ENCODE results near the gene DOK5.
"Not testable (repeated sequence)": the region's sequence is repeated elsewhere in the genome, so short reads cannot be mapped to it uniquely, and the experiment has no call there.

Gene DOK5

GRCh38 chr20:54433636-54434035 lies 41.8 kb upstream of the DOK5 start:
- H2BK12ac ChIP-seq (ENCODE audit: low read length) = no peak overlapping the region
- no peaks in the 10 kb centered on the region for H3K36me3 ChIP-seq (replicated peaks in 1 of 2; ENCODE audit: control insufficient read depth in 2 of 2, insufficient read depth in 2 of 2, low read length in 2 of 2)
- no peak overlapping the region for H2BK120ac ChIP-seq (ENCODE audit: low read depth, low read length)
- H3K27ac ChIP-seq (replicated peaks; ENCODE audit: low read length) = no peak overlapping the region
- no peak overlapping the region for H3K4me3 ChIP-seq (ENCODE audit: low read length in 2 of 2)
- no peaks in the 10 kb centered on the region for H3K9me3 ChIP-seq (replicated peaks in 1 of 2; ENCODE audit: control insufficient read depth in 2 of 2, insufficient read depth in 1 of 2, low read depth in 1 of 2, low read length in 2 of 2)
- no peak overlapping the region for H3K9ac ChIP-seq (ENCODE audit: low read depth, low read length, poor library complexity)
- DNase-seq (ENCODE audit: low spot score) = no peak
- H2AFZ ChIP-seq (ENCODE audit: low read length) = no peak overlapping the region
- no peak overlapping the region for H3K14ac ChIP-seq (ENCODE audit: low read length)
- WGBS, 2 donors (ENCODE audit: extremely low coverage in 2 of 2, insufficient read length in 2 of 2, insufficient replicate concordance in 1 of 2) = no CpG with 5 or more reads among the region's 9 CpGs
- no peaks in the 10 kb centered on the region for H3K79me1 ChIP-seq (ENCODE audit: low read depth, low read length)
- no peak overlapping the region for H4K91ac ChIP-seq (ENCODE audit: low read depth, low read length, poor library complexity)
- no peaks in the 10 kb centered on the region for H3K27me3 ChIP-seq (ENCODE audit: control insufficient read depth in 3 of 3, insufficient read depth in 3 of 3, low read depth in 1 of 3, low read length in 3 of 3)
- H2BK15ac ChIP-seq (ENCODE audit: low read length) = no peak overlapping the region
- no peak overlapping the region for H3K4ac ChIP-seq (ENCODE audit: low read length)
- H3K4me2 ChIP-seq (ENCODE audit: insufficient read depth, low read length, poor library complexity, severe bottlenecking) = no peak overlapping the region
- peaks cover 0 to 1% of the 10 kb centered on the region in 2 donors for H3K4me1 ChIP-seq (ENCODE audit: control insufficient read depth in 2 of 2, insufficient read depth in 1 of 2, low read depth in 1 of 2, low read length in 2 of 2)
- H2AK5ac ChIP-seq (ENCODE audit: low read depth, low read length) = no peak overlapping the region
- H2BK5ac ChIP-seq (ENCODE audit: low read length) = no peak overlapping the region
- no peak overlapping the region for H3K18ac ChIP-seq (ENCODE audit: low read length)
- no peak overlapping the region for H4K8ac ChIP-seq (ENCODE audit: low read depth, low read length)
- no peak overlapping the region for H3K23ac ChIP-seq (ENCODE audit: low read depth, low read length, poor library complexity)

DNA sequence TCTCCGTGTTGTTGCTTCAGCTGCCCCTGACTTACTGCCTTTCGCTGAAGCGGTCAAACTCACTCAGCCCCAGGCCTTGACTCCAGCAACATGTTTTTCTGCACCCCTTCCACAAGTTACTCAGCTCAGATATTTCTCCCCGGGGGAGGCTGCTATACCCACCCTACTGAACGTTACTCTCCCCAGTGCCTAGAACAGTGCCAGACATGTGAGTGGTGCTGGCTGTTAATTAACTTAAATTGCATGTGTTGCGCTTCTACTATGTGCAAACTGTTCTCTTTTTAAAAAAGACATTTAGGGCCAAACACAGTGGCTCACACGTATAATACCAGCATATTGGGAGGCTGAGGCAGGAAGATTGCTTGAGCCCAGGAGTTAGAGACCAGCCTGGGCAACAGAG lies 41.2 kb upstream of the DOK5 start:
- no CpG with 5 or more reads among the region's 7 CpGs for WGBS, 2 donors (ENCODE audit: extremely low coverage in 2 of 2, insufficient read length in 2 of 2, insufficient replicate concordance in 1 of 2)

GRCh38 chr20:54435015-54435414 lies 40.4 kb upstream of the DOK5 start:
- no peak overlapping the region for H3K14ac ChIP-seq (ENCODE audit: low read length)
- H3K79me1 ChIP-seq (ENCODE audit: low read depth, low read length) = no peaks in the 10 kb centered on the region
- H3K18ac ChIP-seq (ENCODE audit: low read length) = no peak overlapping the region
- H4K91ac ChIP-seq (ENCODE audit: low read depth, low read length, poor library complexity) = no peak overlapping the region
- H3K27ac ChIP-seq (replicated peaks; ENCODE audit: low read length) = no peak overlapping the region
- H2BK12ac ChIP-seq (ENCODE audit: low read length) = no peak overlapping the region
- no peaks in the 10 kb centered on the region for H3K9me3 ChIP-seq (replicated peaks in 1 of 2; ENCODE audit: control insufficient read depth in 2 of 2, insufficient read depth in 1 of 2, low read depth in 1 of 2, low read length in 2 of 2)
- H3K23ac ChIP-seq (ENCODE audit: low read depth, low read length, poor library complexity) = no peak overlapping the region
- H3K4ac ChIP-seq (ENCODE audit: low read length) = no peak overlapping the region
- no peak overlapping the region for H2AFZ ChIP-seq (ENCODE audit: low read length)
- H4K8ac ChIP-seq (ENCODE audit: low read depth, low read length) = no peak overlapping the region
- no peak overlapping the region for H3K9ac ChIP-seq (ENCODE audit: low read depth, low read length, poor library complexity)
- no peaks in the 10 kb centered on the region for H3K27me3 ChIP-seq (ENCODE audit: control insufficient read depth in 3 of 3, insufficient read depth in 3 of 3, low read depth in 1 of 3, low read length in 3 of 3)
- no peak overlapping the region for H2AK5ac ChIP-seq (ENCODE audit: low read depth, low read length)
- H2BK15ac ChIP-seq (ENCODE audit: low read length) = no peak overlapping the region
- no peak overlapping the region for H2BK120ac ChIP-seq (ENCODE audit: low read depth, low read length)
- H3K4me1 ChIP-seq (ENCODE audit: control insufficient read depth in 2 of 2, insufficient read depth in 1 of 2, low read depth in 1 of 2, low read length in 2 of 2) = peaks cover 0 to 1% of the 10 kb centered on the region in 2 donors
- no peak overlapping the region for H2BK5ac ChIP-seq (ENCODE audit: low read length)
- no CpG with 5 or more reads among the region's 3 CpGs for WGBS, 2 donors (ENCODE audit: extremely low coverage in 2 of 2, insufficient read length in 2 of 2, insufficient replicate concordance in 1 of 2)
- H3K4me3 ChIP-seq (ENCODE audit: low read length in 2 of 2) = no peak overlapping the region
- no peak overlapping the region for H3K4me2 ChIP-seq (ENCODE audit: insufficient read depth, low read length, poor library complexity, severe bottlenecking)
- no peaks in the 10 kb centered on the region for H3K36me3 ChIP-seq (replicated peaks in 1 of 2; ENCODE audit: control insufficient read depth in 2 of 2, insufficient read depth in 2 of 2, low read length in 2 of 2)
- no peak for DNase-seq (ENCODE audit: low spot score)

More for the DNA sequence above, 41.2 kb upstream of the DOK5 start:
- Histone ChIP-seq H2AFZ (ENCODE audit: low read length) (no peak overlapping the region), H3K9ac (ENCODE audit: low read depth, low read length, poor library complexity) (no peak overlapping the region), H2BK12ac (ENCODE audit: low read length) (no peak overlapping the region), H3K27ac (replicated peaks; ENCODE audit: low read length) (no peak overlapping the region), H3K4ac (ENCODE audit: low read length) (no peak overlapping the region), H3K4me3 (ENCODE audit: low read length in 2 of 2) (no peak overlapping the region), H3K27me3 (ENCODE audit: control insufficient read depth in 3 of 3, insufficient read depth in 3 of 3, low read depth in 1 of 3, low read length in 3 of 3) (no peaks in the 10 kb centered on the region), H3K14ac (ENCODE audit: low read length) (no peak overlapping the region), H2BK120ac (ENCODE audit: low read depth, low read length) (no peak overlapping the region), H2BK5ac (ENCODE audit: low read length) (no peak overlapping the region), H3K4me1 (ENCODE audit: control insufficient read depth in 2 of 2, insufficient read depth in 1 of 2, low read depth in 1 of 2, low read length in 2 of 2) (peaks cover 0 to 1% of the 10 kb centered on the region in 2 donors), H3K9me3 (replicated peaks in 1 of 2; ENCODE audit: control insufficient read depth in 2 of 2, insufficient read depth in 1 of 2, low read depth in 1 of 2, low read length in 2 of 2) (no peaks in the 10 kb centered on the region), H4K8ac (ENCODE audit: low read depth, low read length) (no peak overlapping the region), H3K36me3 (replicated peaks in 1 of 2; ENCODE audit: control insufficient read depth in 2 of 2, insufficient read depth in 2 of 2, low read length in 2 of 2) (no peaks in the 10 kb centered on the region), H3K23ac (ENCODE audit: low read depth, low read length, poor library complexity) (no peak overlapping the region), H3K4me2 (ENCODE audit: insufficient read depth, low read length, poor library complexity, severe bottlenecking) (no peak overlapping the region), H3K79me1 (ENCODE audit: low read depth, low read length) (no peaks in the 10 kb centered on the region), H4K91ac (ENCODE audit: low read depth, low read length, poor library complexity) (no peak overlapping the region), H3K18ac (ENCODE audit: low read length) (no peak overlapping the region), H2AK5ac (ENCODE audit: low read depth, low read length) (no peak overlapping the region), H2BK15ac (ENCODE audit: low read length) (peak overlapping the region; percentile 5)
- DNase-seq (ENCODE audit: low spot score) = no peak

GRCh38 chr20:54436410-54436809 lies 39.0 kb upstream of the DOK5 start:
- not testable (repeated sequence) for H2AK5ac ChIP-seq (ENCODE audit: low read depth, low read length); H3K79me1 ChIP-seq (ENCODE audit: low read depth, low read length); H3K4me2 ChIP-seq (ENCODE audit: insufficient read depth, low read length, poor library complexity, severe bottlenecking); H4K8ac ChIP-seq (ENCODE audit: low read depth, low read length); H4K91ac ChIP-seq (ENCODE audit: low read depth, low read length, poor library complexity); H3K27me3 ChIP-seq (ENCODE audit: control insufficient read depth in 3 of 3, insufficient read depth in 3 of 3, low read depth in 1 of 3, low read length in 3 of 3); H3K9ac ChIP-seq (ENCODE audit: low read depth, low read length, poor library complexity); H3K4ac ChIP-seq (ENCODE audit: low read length); H2AFZ ChIP-seq (ENCODE audit: low read length); H3K14ac ChIP-seq (ENCODE audit: low read length); H2BK15ac ChIP-seq (ENCODE audit: low read length); H3K36me3 ChIP-seq (replicated peaks in 1 of 2; ENCODE audit: control insufficient read depth in 2 of 2, insufficient read depth in 2 of 2, low read length in 2 of 2); DNase-seq (ENCODE audit: low spot score); H3K9me3 ChIP-seq (replicated peaks in 1 of 2; ENCODE audit: control insufficient read depth in 2 of 2, insufficient read depth in 1 of 2, low read depth in 1 of 2, low read length in 2 of 2); H3K4me1 ChIP-seq (ENCODE audit: control insufficient read depth in 2 of 2, insufficient read depth in 1 of 2, low read depth in 1 of 2, low read length in 2 of 2); H2BK12ac ChIP-seq (ENCODE audit: low read length); H3K18ac ChIP-seq (ENCODE audit: low read length); H3K4me3 ChIP-seq (ENCODE audit: low read length in 2 of 2); H3K23ac ChIP-seq (ENCODE audit: low read depth, low read length, poor library complexity); H2BK120ac ChIP-seq (ENCODE audit: low read depth, low read length); H2BK5ac ChIP-seq (ENCODE audit: low read length); H3K27ac ChIP-seq (replicated peaks; ENCODE audit: low read length)
- no CpG with 5 or more reads among the region's 8 CpGs for WGBS, 2 donors (ENCODE audit: extremely low coverage in 2 of 2, insufficient read length in 2 of 2, insufficient replicate concordance in 1 of 2)

Data from neuronal stem cell (in vitro differentiated cells).